HEK293T (cell line): ENCODE data around the gene TSPAN7.

ENCODE experiments used
- CTCF ChIA-PET: fragments of 350-600 bp; formaldehyde crosslinking; extraction: SDS; loops from one replicate; lab custom pipeline; 2021; ENCODE audit warnings: antibody characterized with exemption, inconsistent platforms; lab: Yijun Ruan, JAX
- POLR2A ChIA-PET: fragments of 350-600 bp; formaldehyde crosslinking; extraction: SDS; loops from one replicate; lab custom pipeline; 2020; ENCODE audit warnings: antibody characterized with exemption, inconsistent platforms; lab: Yijun Ruan, JAX
- DNase-seq: peaks from one replicate; pipeline ENCODE4 v3.0.0; 2012; ENCODE audit warnings: mixed read lengths; ENCODE audit errors: extremely low spot score
- ARNT ChIP-seq: fragments of 450-650 bp; IDR thresholded peaks from 2 replicates; pipeline ENCODE4 v1.6.1; 2017; ENCODE audit warnings: mild to moderate bottlenecking
- BHLHE40 ChIP-seq: fragments of 450-650 bp; IDR thresholded peaks from 2 replicates; pipeline ENCODE4 v1.6.1; 2016; ENCODE audit warnings: mild to moderate bottlenecking, moderate library complexity, borderline replicate concordance
- CTBP1 ChIP-seq: fragments of 450-650 bp; IDR thresholded peaks from 2 replicates; pipeline ENCODE4 v1.6.1; 2016; ENCODE audit warnings: borderline replicate concordance
- ELF4 ChIP-seq: fragments of 450-650 bp; IDR thresholded peaks from 2 replicates; pipeline ENCODE4 v1.6.1; 2017; ENCODE audit warnings: antibody characterized with exemption
- FOXA1 ChIP-seq: fragments of 450-650 bp; IDR thresholded peaks from 2 replicates; pipeline ENCODE4 v1.6.1; 2016; ENCODE audit warnings: mild to moderate bottlenecking
- FOXK2 ChIP-seq: fragments of 450-650 bp; IDR thresholded peaks from 2 replicates; pipeline ENCODE4 v1.6.1; 2016; ENCODE audit warnings: mild to moderate bottlenecking
- FOXM1 ChIP-seq: fragments of 450-650 bp; IDR thresholded peaks from 2 replicates; pipeline ENCODE4 v1.6.1; 2017; ENCODE audit warnings: mild to moderate bottlenecking, borderline replicate concordance
- HDGF ChIP-seq: fragments of 450-650 bp; IDR thresholded peaks from 2 replicates; pipeline ENCODE4 v1.6.1; 2017; ENCODE audit warnings: antibody characterized with exemption, borderline replicate concordance
- L3MBTL2 ChIP-seq: fragments of 450-650 bp; conservative IDR thresholded peaks from 2 replicates; pipeline ENCODE4 v1.6.1; 2016; ENCODE audit warnings: mild to moderate bottlenecking
- LEF1 ChIP-seq: fragments of 450-650 bp; IDR thresholded peaks from 2 replicates; pipeline ENCODE4 v1.6.1; 2017; ENCODE audit warnings: mild to moderate bottlenecking, borderline replicate concordance
- NFRKB ChIP-seq: fragments of 450-650 bp; IDR thresholded peaks from 2 replicates; pipeline ENCODE4 v1.6.1; 2016; ENCODE audit warnings: mild to moderate bottlenecking, moderate library complexity
- SP1 ChIP-seq: fragments of 450-650 bp; IDR thresholded peaks from 2 replicates; pipeline ENCODE4 v1.6.1; 2017
- SUZ12 ChIP-seq: fragments of 450-650 bp; IDR thresholded peaks from 2 replicates; pipeline ENCODE4 v1.6.1; 2016; ENCODE audit warnings: mild to moderate bottlenecking
- TARDBP ChIP-seq: fragments of 450-650 bp; IDR thresholded peaks from 2 replicates; pipeline ENCODE4 v1.6.1; 2016
- ZNF384 ChIP-seq: fragments of 450-650 bp; IDR thresholded peaks from 2 replicates; pipeline ENCODE4 v1.6.1; 2016
- TF ChIP-seq, protein P1 (sequence below): fragments of 450-650 bp; IDR thresholded peaks from 2 replicates; pipeline ENCODE4 v1.6.1; 2016

The TSPAN7 gene

DNA sequence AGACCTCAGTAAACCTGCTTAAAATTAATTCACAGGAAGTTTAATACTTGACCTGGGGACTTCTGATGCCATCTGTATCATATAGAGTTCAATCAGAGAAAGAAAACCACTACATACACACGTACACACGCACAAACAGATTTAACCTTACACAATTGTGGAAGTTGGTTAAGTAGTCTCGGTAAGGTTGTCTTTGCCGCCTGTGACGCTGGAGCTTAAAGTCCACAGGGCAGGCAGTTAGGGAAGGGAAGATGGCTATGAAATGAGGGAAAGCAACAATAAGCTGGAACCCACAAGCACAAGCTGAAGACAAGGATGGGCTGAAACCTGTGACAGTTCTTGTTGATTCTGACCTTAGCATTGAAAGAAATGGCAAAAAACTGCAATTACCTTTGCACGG is 41.7 kb upstream of the TSPAN7 start:
- ChIA-PET POLR2A (no interaction called here), CTCF (no interaction called here)
- TF ChIP-seq SUZ12 (no peak), CTBP1 (no peak), HDGF (no peak), ZNF384 (no peak), ARNT (no peak), L3MBTL2 (no peak), NFRKB (no peak)
- TF ChIP-seq, protein P1, sequence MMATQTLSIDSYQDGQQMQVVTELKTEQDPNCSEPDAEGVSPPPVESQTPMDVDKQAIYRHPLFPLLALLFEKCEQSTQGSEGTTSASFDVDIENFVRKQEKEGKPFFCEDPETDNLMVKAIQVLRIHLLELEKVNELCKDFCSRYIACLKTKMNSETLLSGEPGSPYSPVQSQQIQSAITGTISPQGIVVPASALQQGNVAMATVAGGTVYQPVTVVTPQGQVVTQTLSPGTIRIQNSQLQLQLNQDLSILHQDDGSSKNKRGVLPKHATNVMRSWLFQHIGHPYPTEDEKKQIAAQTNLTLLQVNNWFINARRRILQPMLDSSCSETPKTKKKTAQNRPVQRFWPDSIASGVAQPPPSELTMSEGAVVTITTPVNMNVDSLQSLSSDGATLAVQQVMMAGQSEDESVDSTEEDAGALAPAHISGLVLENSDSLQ, result no peak
- no peak for DNase-seq

DNA sequence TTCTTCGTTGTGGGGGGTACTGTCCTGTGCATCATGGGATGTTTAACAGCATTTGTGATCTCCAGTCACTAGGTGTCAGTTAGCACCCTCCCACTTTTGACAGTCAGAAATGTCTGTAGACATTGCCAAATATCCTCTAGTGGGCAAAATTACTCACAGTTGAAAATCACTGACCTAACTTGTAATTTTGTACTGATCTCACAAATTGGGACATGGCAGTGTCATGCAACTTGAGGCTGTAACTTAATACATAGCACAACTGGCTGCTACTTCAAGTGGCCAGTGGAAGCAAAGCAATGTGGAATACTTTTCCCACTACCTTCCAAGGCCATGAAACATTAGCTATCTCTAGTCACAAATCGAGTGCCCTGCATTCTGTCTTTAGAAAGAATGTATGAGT is 23.2 kb upstream of the TSPAN7 start:
- ChIA-PET POLR2A (no interaction called here), CTCF (no interaction called here)
- no peak for TF ChIP-seq HDGF
- no peak for TF ChIP-seq TARDBP
- TF ChIP-seq FOXM1, result no peak
- no peak for TF ChIP-seq SUZ12
- no peak for TF ChIP-seq FOXA1
- TF ChIP-seq NFRKB, result no peak
- TF ChIP-seq ZNF384, result no peak
- TF ChIP-seq LEF1, result no peak
- TF ChIP-seq, protein P1, result no peak
- TF ChIP-seq FOXK2, result no peak
- no peak for TF ChIP-seq SP1
- no peak for TF ChIP-seq L3MBTL2
- TF ChIP-seq BHLHE40, result no peak
- no peak for TF ChIP-seq ELF4
- TF ChIP-seq ARNT, result no peak
- no peak for TF ChIP-seq CTBP1
- DNase-seq, result no peak

DNA sequence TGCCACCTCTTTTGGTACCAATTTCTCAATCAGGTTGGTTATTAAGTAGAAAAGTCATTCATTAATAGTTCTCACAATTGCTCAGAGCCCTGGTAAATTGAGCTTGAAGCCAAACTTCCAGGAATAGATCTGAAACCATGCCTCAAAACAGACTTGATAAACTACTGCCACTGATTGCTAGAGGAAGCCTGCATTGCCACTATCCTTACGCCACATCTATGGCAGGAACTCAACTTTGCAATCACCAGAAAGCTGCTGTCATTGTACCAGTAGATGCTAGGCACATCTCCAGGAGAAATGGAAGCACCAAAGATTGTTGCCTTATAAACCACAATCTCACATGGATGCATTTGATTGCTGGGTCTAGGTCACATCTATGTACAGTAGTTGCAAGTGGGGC is 21.6 kb upstream of the TSPAN7 start:
- ChIA-PET CTCF (no interaction called here), POLR2A (no interaction called here)
- TF ChIP-seq FOXM1, result no peak
- TF ChIP-seq FOXK2, result no peak
- DNase-seq, result no peak

DNA sequence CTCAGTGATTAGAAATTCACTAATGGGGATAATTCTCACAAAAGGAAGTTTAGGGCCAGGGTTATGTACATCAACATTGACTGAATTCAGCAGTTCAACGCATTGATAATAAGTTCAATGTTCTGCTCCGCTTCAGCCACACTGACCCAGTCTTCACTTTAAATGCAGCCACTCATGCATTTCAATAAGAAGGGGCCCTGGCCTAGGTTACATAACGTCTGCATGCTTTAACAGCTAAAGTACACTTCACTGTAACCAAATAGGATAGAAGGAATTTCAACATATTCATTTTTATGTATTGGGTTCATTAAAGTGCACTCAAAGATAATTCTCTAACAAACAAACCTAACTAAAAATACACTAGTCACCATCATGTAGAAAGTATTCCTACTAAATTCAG is 12.8 kb upstream of the TSPAN7 start:
- POLR2A ChIA-PET, result no interaction called here
- no peak for DNase-seq
- TF ChIP-seq FOXK2 (no peak), HDGF (no peak), ARNT (no peak), ZNF384 (no peak), SP1 (no peak), SUZ12 (no peak), FOXM1 (no peak), BHLHE40 (no peak)
- CTCF ChIA-PET, result no interaction called here

DNA sequence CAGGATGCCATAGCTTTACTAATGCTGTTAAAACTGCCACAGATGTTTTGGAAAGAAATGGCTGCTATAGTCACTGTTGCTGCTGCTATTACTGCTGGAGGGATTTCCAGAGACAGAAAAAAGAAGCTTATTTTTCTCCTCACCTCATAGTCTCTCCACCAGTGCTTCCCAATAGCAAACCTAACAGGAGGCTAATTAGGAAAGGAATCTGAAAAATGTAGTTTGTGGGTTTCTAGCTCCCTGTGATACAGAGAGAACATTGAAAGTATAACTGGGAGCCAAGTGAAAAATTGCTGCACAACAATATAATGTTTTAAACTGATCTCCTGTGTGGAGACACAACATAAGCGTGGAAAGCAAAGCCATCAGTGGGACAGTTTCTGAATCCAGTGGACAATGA is 8.6 kb upstream of the TSPAN7 start:
- TF ChIP-seq HDGF, result no peak
- no peak for TF ChIP-seq SUZ12
- TF ChIP-seq NFRKB, result no peak
- TF ChIP-seq BHLHE40, result no peak
- TF ChIP-seq FOXM1, result no peak
- no peak for TF ChIP-seq ARNT
- TF ChIP-seq CTBP1, result no peak
- TF ChIP-seq TARDBP, result no peak
- TF ChIP-seq SP1, result no peak
- TF ChIP-seq LEF1, result no peak
- POLR2A ChIA-PET, result no interaction called here
- CTCF ChIA-PET, result no interaction called here
- DNase-seq, result no peak

DNA sequence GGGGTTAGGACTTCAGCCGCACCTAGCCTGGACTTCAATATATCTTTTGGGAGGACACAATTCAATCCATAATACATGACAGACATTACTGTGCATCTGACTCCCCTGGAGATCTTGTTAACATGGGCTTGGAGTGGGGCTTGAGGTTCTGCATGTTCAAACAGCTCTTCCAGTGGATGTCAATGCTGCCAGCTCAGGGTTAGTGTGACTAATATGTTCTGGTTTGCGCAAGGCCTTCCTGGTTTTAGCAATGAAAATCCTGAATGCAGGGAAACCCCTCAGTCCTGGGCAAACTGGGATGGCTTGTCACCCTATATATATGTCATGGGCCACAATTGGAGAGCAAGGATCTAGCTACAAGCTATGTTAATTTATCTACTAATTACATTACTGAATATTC is 2.7 kb upstream of the TSPAN7 start:
- DNase-seq, result no peak
- TF ChIP-seq ELF4 (no peak), SUZ12 (no peak), TARDBP (no peak), FOXK2 (no peak), ZNF384 (no peak), CTBP1 (no peak), BHLHE40 (no peak), L3MBTL2 (no peak)
- ChIA-PET POLR2A (interaction anchor here (0.9 kb wide), 1 partner anchor 80 kb away, joined by 3 read pairs; no protein-coding TSS in a partner anchor), CTCF (no interaction called here)

DNA sequence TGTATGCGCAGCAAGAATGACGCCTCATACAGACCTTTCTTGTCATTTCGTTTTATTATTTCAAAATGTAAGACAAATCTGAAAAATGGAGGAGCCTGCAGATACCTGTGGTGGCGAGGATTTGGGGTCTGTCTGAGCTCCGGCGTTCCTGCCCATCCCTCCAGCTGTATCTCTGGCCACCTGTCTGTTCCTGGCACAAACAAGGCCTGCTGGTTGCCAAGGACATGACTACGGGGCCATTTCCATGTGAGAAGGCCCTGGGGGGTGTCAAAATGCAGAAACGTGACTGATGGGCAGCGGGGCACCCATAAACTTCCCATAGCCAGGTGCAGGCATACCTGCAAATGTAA is 591 bp upstream of the TSPAN7 start:
- CTCF ChIA-PET, result no interaction called here
- POLR2A ChIA-PET, result no interaction called here
- TF ChIP-seq NFRKB (no peak), FOXM1 (no peak), HDGF (no peak)
- no peak for DNase-seq

DNA sequence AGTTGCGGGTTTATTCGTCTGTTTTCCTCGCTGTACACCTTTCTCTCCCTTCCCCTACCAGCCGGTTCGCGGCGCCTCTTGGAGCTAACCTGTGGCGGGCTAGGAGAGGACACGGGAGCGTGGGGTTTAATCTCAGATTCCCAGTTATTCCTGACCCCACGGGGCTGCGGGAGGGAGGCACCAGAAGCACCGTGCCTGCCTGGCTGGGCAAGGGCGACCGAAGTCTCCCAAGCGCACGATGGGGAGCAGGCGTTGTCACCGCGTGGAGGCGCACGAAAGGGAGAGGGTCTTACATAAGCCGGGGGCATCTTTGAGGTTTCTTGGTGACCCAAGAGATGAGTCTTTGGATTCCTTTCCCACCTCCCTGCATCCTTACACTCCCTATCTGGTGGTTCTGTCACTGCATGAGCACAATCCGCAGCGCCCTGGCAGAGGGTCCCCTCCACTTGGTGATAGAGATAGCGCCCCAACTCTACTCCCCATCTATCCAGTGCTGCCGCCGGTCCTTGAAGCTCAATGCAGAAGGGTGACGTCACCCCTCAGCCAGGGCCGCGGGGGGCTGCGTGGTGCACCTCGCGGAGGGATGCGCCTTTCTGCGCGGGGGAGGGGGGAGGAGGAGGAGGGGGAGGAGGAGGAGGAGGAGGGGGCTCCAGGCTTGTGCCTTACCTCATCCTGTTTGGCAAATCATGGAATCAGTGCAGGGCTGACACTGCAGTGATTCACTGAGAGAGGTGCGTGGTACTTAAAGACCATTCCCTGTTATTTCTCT is 793 bp downstream of the TSPAN7 start:
- ChIA-PET CTCF (interaction anchor here (0.8 kb wide), 1 partner anchor 18 kb away, joined by 3 read pairs; no protein-coding TSS in a partner anchor), POLR2A (interaction anchor here (1.3 kb wide), 1 partner anchor 9 kb away, joined by 5 read pairs; no protein-coding TSS in a partner anchor)
- no peak for TF ChIP-seq BHLHE40
- no peak for TF ChIP-seq SP1
- TF ChIP-seq L3MBTL2, result peak; percentile 43
- peak; percentile 19 for DNase-seq
